BJ (cell line): ENCODE data around the gene TBC1D1. TPM values are rescaled to one million over a fixed set of nuclear protein-coding genes. Genes with fewer than 3 reads are reported as not detected.

Experiments used
- CTCF ChIA-PET: fragments of 350-600 bp; formaldehyde crosslinking; extraction: SDS; loops from one replicate; lab custom pipeline; 2021; ENCODE audit warnings: antibody characterized with exemption, inconsistent platforms; lab: Yijun Ruan, JAX
- POLR2A ChIA-PET: fragments of 300-600 bp; sonication (Branson Sonifier 250); formaldehyde crosslinking; extraction: SDS; loops from one replicate; lab custom pipeline; 2021; ENCODE audit warnings: antibody characterized with exemption; lab: Charles Lee
- DNase-seq: peaks from one replicate; pipeline ENCODE4 v3.0.0-alpha.2; 2011; ENCODE audit warnings: low read depth
- H3K27me3 ChIP-seq: 2 replicates; pipeline ENCODE4 v1.6.0; 2011; ENCODE audit warnings: low read length; ENCODE audit not compliant: control insufficient read depth, insufficient read depth
- H3K36me3 ChIP-seq: 2 replicates; pipeline ENCODE4 v1.5.1; 2011; ENCODE audit warnings: low read length; ENCODE audit not compliant: control insufficient read depth, insufficient read depth
- H3K4me3 ChIP-seq: 2 replicates; pipeline ENCODE4 v1.5.1; 2011; ENCODE audit warnings: low read depth, mild to moderate bottlenecking, control low read depth, low read length
- polyA plus RNA-seq: library from polyadenylated mRNA; depleted of rRNA; stranded (reverse); fragments of >200 nt; gene quantifications from 2 replicates; pipeline ENCODE4 v1.2.3, GENCODE V29; 2011
- TF ChIP-seq, protein P1 (sequence below): IDR thresholded peaks from 2 replicates; pipeline ENCODE4 v1.5.1; 2011; ENCODE audit warnings: low read depth, mild to moderate bottlenecking, control low read depth, inconsistent platforms, low read length, moderate library complexity; ENCODE audit not compliant: insufficient read depth

Gene TBC1D1
- polyA plus RNA-seq, 1 experiment, result 46.1 TPM

DNA sequence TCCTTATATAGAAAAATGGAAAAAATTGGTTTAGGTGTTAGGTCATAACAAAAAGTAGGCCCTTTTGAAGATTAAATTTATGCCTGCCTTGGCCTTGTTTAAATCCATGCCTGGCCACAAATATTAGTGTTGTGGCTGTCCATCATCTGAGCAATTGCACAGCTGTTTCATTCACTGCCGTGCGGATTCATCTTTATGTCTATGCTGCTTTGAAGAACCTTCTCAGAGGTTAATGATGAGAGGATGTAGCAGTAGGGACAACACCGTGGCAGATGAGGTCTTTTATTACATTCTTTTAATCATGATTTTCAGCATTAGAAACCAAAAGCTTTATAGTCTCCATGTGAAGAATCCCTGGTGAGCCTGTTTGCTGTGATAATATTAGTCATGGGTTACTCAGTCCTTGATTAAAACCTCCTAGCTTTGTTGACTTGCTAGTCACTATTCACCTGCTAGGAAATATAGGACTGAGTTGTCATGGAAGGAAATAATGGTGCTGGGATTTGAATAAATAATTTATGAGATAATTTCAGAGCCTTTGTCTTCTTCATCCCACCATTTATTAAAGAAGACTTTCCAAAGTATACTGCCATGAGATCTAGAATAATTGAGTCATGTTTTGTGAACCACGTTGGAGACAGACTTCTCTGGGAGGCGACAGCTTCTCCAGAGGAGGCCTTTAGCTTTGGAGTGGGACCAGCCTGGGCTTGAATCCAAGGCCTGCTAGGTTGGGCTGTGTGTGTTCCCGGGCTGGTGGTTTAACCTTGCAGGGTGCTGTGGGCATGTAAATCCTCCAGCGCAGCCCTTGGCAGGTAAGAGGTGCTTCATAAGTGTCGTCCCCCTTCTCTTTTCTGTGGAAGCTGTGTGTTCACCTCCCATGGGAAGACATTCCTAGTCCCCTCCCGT lies 122.8 kb downstream of the TBC1D1 start:
- Histone ChIP-seq H3K27me3 (no peaks in the 10 kb centered on the region), H3K4me3 (no peak overlapping the region), H3K36me3 (no peaks in the 10 kb centered on the region)
- ChIA-PET POLR2A (no interaction called here), CTCF (no interaction called here)
- DNase-seq, result no peak
- TF ChIP-seq, protein P1, sequence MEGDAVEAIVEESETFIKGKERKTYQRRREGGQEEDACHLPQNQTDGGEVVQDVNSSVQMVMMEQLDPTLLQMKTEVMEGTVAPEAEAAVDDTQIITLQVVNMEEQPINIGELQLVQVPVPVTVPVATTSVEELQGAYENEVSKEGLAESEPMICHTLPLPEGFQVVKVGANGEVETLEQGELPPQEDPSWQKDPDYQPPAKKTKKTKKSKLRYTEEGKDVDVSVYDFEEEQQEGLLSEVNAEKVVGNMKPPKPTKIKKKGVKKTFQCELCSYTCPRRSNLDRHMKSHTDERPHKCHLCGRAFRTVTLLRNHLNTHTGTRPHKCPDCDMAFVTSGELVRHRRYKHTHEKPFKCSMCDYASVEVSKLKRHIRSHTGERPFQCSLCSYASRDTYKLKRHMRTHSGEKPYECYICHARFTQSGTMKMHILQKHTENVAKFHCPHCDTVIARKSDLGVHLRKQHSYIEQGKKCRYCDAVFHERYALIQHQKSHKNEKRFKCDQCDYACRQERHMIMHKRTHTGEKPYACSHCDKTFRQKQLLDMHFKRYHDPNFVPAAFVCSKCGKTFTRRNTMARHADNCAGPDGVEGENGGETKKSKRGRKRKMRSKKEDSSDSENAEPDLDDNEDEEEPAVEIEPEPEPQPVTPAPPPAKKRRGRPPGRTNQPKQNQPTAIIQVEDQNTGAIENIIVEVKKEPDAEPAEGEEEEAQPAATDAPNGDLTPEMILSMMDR, result no peak

DNA sequence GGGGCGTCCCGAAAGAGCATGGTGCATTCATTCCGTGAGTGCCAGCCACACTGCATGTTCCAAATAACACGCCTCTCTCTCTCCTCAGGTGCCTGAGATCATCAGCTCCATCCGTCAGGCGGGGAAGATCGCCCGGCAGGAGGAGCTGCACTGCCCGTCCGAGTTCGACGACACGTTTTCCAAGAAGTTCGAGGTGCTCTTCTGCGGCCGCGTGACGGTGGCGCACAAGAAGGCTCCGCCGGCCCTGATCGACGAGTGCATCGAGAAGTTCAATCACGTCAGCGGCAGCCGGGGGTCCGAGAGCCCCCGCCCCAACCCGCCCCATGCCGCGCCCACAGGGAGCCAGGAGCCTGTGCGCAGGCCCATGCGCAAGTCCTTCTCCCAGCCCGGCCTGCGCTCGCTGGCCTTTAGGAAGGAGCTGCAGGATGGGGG lies 123.6 kb downstream of the TBC1D1 start:
- no peaks in the 10 kb centered on the region for H3K27me3 ChIP-seq
- no peak overlapping the region for H3K4me3 ChIP-seq
- TF ChIP-seq, protein P1, result no peak
- DNase-seq, result no peak
- H3K36me3 ChIP-seq, result no peaks in the 10 kb centered on the region
- POLR2A ChIA-PET, result no interaction called here
- CTCF ChIA-PET, result no interaction called here

DNA sequence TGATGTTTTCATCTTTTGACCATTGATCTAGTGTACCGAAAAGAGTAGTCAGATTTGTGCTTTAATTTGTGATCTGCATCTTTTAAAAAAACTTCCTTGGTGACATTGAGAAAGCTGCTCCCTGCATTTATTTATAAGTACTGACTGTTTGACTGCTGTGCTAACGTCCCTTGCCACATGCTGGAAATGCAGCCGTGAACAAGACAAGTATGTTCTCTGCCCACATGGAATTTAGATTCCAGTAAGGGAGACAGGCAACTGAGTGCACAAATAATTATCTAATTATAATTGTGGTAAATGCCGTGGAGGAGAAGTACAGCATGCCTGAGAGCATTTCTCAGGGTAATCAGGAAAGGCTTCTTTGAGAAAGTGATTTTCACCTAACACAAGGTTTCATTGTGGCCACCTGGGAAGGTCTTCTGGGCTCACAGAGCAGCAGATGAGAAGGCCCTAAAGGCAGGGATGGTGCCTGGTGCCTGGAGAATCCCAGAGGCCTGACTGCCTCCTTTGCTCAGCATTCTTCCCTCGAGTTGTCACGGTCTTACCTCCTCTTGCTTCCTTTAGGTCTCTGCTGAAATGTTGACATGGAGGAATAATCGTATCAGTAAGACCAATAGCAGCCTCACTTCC lies 125.1 kb downstream of the TBC1D1 start:
- ChIA-PET CTCF (no interaction called here), POLR2A (no interaction called here)
- Histone ChIP-seq H3K27me3 (no peaks in the 10 kb centered on the region), H3K4me3 (no peak overlapping the region), H3K36me3 (no peaks in the 10 kb centered on the region)
- no peak for DNase-seq
- TF ChIP-seq, protein P1, result no peak

DNA sequence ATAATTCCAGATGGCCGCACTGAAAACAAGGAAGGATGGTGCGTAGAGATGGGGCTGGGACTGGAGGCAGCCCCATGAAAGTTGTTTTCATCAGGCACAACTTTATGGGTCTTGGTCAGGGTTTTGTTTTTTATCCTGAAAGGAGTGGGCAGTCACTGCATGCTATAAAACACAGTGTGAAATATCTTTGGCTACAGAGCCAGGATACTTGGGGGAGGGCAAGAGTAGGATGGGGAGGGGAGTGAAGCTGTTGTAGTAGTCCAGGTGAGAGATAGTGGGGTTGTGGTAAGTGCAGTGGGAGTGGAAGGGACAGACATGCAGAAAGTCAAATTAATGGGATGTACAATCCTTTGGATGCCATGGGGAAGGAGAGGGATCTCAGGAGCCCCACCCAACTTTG lies 125.8 kb downstream of the TBC1D1 start:
- POLR2A ChIA-PET, result no interaction called here
- no peak overlapping the region for H3K4me3 ChIP-seq
- no peaks in the 10 kb centered on the region for H3K27me3 ChIP-seq
- no peak for DNase-seq
- TF ChIP-seq, protein P1, result no peak
- 0 out of 2 replicates have a peak, but pooled peaks cover under 1% of the 10 kb centered on the region for H3K36me3 ChIP-seq
- CTCF ChIA-PET, result interaction anchor here (0.9 kb wide), 1 partner anchor 38 kb away, joined by 3 read pairs; no protein-coding TSS in a partner anchor

DNA sequence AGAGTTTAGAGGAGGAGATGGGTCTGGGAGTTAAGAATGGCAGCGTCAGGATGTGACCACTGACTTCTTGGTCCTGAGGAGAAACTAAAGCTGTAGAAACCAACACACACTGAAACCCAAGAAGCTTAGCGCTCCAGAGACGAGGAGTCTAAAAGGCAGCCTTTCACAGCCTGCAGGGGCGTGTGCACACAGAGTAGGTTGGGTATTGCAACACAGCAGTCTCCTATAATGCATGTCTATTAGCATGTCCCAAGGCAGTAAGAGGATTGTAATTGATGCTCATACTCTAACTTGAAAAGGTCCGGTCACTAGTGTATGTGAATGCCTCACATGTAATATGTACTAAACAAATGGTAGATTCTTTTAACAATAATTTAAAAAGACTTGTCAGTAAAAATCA lies 126.7 kb downstream of the TBC1D1 start:
- ChIA-PET POLR2A (no interaction called here), CTCF (interaction anchor here (0.9 kb wide), 1 partner anchor 39 kb away, joined by 3 read pairs; no protein-coding TSS in a partner anchor)
- Histone ChIP-seq H3K4me3 (no peak overlapping the region), H3K36me3 (0 out of 2 replicates have a peak, but pooled peaks cover 2% of the 10 kb centered on the region), H3K27me3 (no peaks in the 10 kb centered on the region)
- TF ChIP-seq, protein P1, result no peak
- no peak for DNase-seq
